IMR-90 (cell line): ENCODE measurements around the gene CCL28.

Experiments used
- BHLHE40 ChIP-seq: fragments of 150-350 bp; IDR thresholded peaks from 2 replicates; pipeline ENCODE4 v1.6.1; 2016; ENCODE audit warnings: mild to moderate bottlenecking, low read depth, low read length
- CHD1 ChIP-seq: IDR thresholded peaks from 2 replicates; pipeline ENCODE4 v1.6.1; 2012; ENCODE audit warnings: low read depth, low read length, improper control_type of control experiment
- MAZ ChIP-seq: IDR thresholded peaks from 2 replicates; pipeline ENCODE4 v1.6.1; 2012; ENCODE audit warnings: low read depth, mild to moderate bottlenecking, low read length, improper control_type of control experiment, moderate library complexity, borderline replicate concordance
- POLR2A ChIP-seq: IDR thresholded peaks from 2 replicates; pipeline ENCODE4 v1.6.1; 2012; ENCODE audit warnings: mild to moderate bottlenecking, low read depth, low read length
- RAD21 ChIP-seq: IDR thresholded peaks from 2 replicates; pipeline ENCODE4 v1.6.1; 2012; ENCODE audit warnings: low read length, improper control_type of control experiment
- TF ChIP-seq, protein P1 (sequence below): conservative IDR thresholded peaks from 2 replicates; pipeline ENCODE4 v1.5.1; 2012; ENCODE audit warnings: mild to moderate bottlenecking, low read depth, low read length, improper control_type of control experiment

DNA sequence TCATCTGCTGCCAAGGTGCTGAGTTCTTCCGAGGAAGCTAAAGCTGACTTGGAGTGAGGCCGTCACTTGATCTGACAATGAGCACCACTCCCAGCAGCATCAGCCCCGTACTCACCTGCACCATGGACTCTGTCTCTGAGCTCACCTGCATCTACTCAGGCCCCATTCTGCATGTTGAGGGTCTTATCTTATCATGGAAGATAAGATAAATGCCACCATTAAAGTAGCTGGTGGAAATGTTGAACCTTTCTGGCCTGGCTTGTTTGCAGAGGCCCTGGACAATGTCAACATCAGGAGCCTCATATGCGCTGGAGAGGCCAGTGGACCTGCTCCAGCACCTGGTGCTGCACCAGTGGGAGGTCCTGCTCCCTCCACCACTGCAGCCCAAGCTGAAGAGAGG is 64.0 kb downstream of the CCL28 start:
- TF ChIP-seq, protein P1, sequence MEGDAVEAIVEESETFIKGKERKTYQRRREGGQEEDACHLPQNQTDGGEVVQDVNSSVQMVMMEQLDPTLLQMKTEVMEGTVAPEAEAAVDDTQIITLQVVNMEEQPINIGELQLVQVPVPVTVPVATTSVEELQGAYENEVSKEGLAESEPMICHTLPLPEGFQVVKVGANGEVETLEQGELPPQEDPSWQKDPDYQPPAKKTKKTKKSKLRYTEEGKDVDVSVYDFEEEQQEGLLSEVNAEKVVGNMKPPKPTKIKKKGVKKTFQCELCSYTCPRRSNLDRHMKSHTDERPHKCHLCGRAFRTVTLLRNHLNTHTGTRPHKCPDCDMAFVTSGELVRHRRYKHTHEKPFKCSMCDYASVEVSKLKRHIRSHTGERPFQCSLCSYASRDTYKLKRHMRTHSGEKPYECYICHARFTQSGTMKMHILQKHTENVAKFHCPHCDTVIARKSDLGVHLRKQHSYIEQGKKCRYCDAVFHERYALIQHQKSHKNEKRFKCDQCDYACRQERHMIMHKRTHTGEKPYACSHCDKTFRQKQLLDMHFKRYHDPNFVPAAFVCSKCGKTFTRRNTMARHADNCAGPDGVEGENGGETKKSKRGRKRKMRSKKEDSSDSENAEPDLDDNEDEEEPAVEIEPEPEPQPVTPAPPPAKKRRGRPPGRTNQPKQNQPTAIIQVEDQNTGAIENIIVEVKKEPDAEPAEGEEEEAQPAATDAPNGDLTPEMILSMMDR: no peak
- no peak for TF ChIP-seq MAZ
- no peak for TF ChIP-seq POLR2A
- TF ChIP-seq BHLHE40: no peak
- TF ChIP-seq CHD1: no peak
- TF ChIP-seq RAD21: no peak
